ENCODE results near the gene SHE.
A peak's percentile ranks its signal among the peaks of the same experiment; 100 is the strongest.
"Not testable (repeated sequence)": the region's sequence is repeated elsewhere in the genome, so short reads cannot be mapped to it uniquely, and the experiment has no call there.

SHE gene

GRCh38 chr1:154512760-154513159, 10.5 kb upstream of the SHE start:
- no peak for DNase-seq

- DNase-seq = no peak
Measured at GRCh38 chr1:154503898-154504297, 1.7 kb upstream of the SHE start.

GRCh38 chr1:154502744-154503115, 518 bp upstream of the SHE start:
- no peak for DNase-seq

GRCh38 chr1:154501423-154502065, 668 bp downstream of the SHE start:
- no peak for DNase-seq

- no peak for DNase-seq
Measured at GRCh38 chr1:154500533-154500932, 1.7 kb downstream of the SHE start.

- DNase-seq = no peak
Measured at GRCh38 chr1:154499446-154499845, 2.8 kb downstream of the SHE start.

GRCh38 chr1:154497026-154497806, 5.0 kb downstream of the SHE start:
- DNase-seq = peak; percentile 24

GRCh38 chr1:154496383-154496782, 5.8 kb downstream of the SHE start:
- no peak for DNase-seq

- no peak for DNase-seq
Measured at GRCh38 chr1:154495496-154496273, 6.5 kb downstream of the SHE start.

- DNase-seq = peak; percentile 44
Measured at GRCh38 chr1:154493276-154493675, 8.9 kb downstream of the SHE start.

GRCh38 chr1:154492115-154492514, 10.1 kb downstream of the SHE start:
- DNase-seq = no peak

GRCh38 chr1:154490317-154490716, 11.9 kb downstream of the SHE start:
- no peak for DNase-seq

- DNase-seq = no peak
Measured at GRCh38 chr1:154489695-154490274, 12.4 kb downstream of the SHE start.

- no peak for DNase-seq
Measured at GRCh38 chr1:154488922-154489321, 13.3 kb downstream of the SHE start.

- not testable (repeated sequence) for DNase-seq
Measured at GRCh38 chr1:154486756-154487155, 15.5 kb downstream of the SHE start.

- DNase-seq = no peak
Measured at GRCh38 chr1:154485910-154486496, 16.2 kb downstream of the SHE start.

GRCh38 chr1:154485106-154485505, 17.1 kb downstream of the SHE start:
- no peak for DNase-seq

- DNase-seq = no peak
Measured at GRCh38 chr1:154483941-154484803, 18.0 kb downstream of the SHE start.

- no peak for DNase-seq
Measured at GRCh38 chr1:154481053-154481452, 21.2 kb downstream of the SHE start.

GRCh38 chr1:154479764-154480421, 22.3 kb downstream of the SHE start:
- DNase-seq = peak; percentile 64

GRCh38 chr1:154478639-154479038, 23.6 kb downstream of the SHE start:
- peak; percentile 52 for DNase-seq

Data from CD4-positive, alpha-beta T cell treated with Interleukin-6 for 4 hours (primary cell).